Neutrophil (primary cell): ENCODE results near the gene KRTAP21-1.
"Not testable (repeated sequence)": the region's sequence is repeated elsewhere in the genome, so short reads cannot be mapped to it uniquely, and the experiment has no call there.

Experiments used
- H3K27ac ChIP-seq: fragments of 200-600 bp; sonication (generic); 2 replicates; pipeline ENCODE4 v1.5.1; 2016; ENCODE audit warnings: mild to moderate bottlenecking, moderate library complexity
- H3K27me3 ChIP-seq: fragments of 200-600 bp; sonication (generic); 2 replicates; pipeline ENCODE4 v1.6.0; 2016; ENCODE audit warnings: mild to moderate bottlenecking
- H3K36me3 ChIP-seq: fragments of 200-600 bp; sonication (generic); 2 replicates; pipeline ENCODE4 v1.5.1; 2017
- H3K4me1 ChIP-seq, 2 experiments: fragments of 200-600 bp in 1 of 2; sonication (generic) in 1 of 2; 1 replicate in 1 of 2; 2 replicates in 1 of 2; pipeline versions ENCODE4 v1.5.1 to v1.6.1; 2013 to 2016; ENCODE audit warnings: low read depth in 1 of 2, low read length in 1 of 2, mild to moderate bottlenecking in 1 of 2, moderate library complexity in 1 of 2; ENCODE audit not compliant: control insufficient read depth in 1 of 2, insufficient read depth in 1 of 2
- H3K4me3 ChIP-seq, 2 experiments: fragments of 200-600 bp in 1 of 2; sonication (generic) in 1 of 2; 1 replicate in 1 of 2; 2 replicates in 1 of 2; pipeline ENCODE4 v1.5.1; 2013 to 2016; ENCODE audit warnings: low read depth in 1 of 2, low read length in 1 of 2, mild to moderate bottlenecking in 1 of 2, moderate library complexity in 1 of 2
- H3K9me3 ChIP-seq: fragments of 200-600 bp; sonication (generic); 2 replicates; pipeline ENCODE4 v1.5.1; 2016
- TF ChIP-seq, protein P1 (sequence below): fragments of 200-600 bp; sonication (generic); IDR thresholded peaks from 2 replicates; pipeline ENCODE4 v1.5.1; 2016; ENCODE audit warnings: antibody characterized with exemption

Gene KRTAP21-1

DNA sequence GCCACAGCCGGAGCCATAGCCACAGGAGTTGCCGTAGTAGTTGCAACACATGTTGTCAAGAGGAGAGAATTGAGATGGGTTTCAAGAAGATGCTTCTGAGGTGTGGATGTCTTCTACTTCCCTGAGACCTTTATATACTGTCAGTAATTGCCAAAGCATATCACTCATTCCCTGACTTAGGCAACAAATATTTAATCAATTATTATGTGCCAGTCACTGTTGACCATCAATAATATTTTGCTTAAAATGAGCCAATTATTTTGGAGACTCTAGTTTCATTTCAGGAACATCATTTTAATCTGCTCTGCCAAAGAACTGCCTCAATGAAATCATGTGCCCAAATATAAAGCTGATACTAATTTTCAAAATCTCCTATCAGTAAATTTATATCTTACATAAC is at the start of gene KRTAP21-1:
TSS of gene KRTAP21-1 (minus strand) at position 101 of the 400 bp plus-strand sequence. CDS start at position 51, 50 bp downstream.
- H3K27me3 ChIP-seq, H3K4me1 ChIP-seq, H3K9me3 ChIP-seq, H3K4me3 ChIP-seq, H3K36me3 ChIP-seq, H3K27ac ChIP-seq: not testable (repeated sequence)

DNA sequence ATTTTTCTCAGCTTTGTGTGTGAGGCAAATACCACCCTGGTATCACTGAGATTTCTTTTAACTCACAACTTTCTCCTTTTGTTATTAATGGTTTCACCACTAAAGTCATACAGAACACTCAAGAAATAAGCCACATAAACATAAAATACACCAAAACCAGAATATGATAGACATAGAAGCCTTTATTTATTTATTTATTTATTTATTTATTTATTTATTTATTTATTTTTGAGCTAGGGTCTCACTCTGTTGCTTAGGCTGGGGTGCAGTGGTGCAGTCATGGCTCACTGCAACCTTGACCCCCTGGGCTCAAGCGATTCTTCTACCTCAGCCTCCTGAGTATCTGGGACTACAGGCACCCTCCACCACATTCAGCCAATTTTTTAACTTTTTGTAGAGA is 45.4 kb upstream of the KRTAP21-1 start:
- no peaks in the 10 kb centered on the region for H3K4me1 ChIP-seq
- no peaks in the 10 kb centered on the region for H3K27me3 ChIP-seq
- no peak overlapping the region for H3K4me3 ChIP-seq
- H3K9me3 ChIP-seq, result no peaks in the 10 kb centered on the region
- no peaks in the 10 kb centered on the region for H3K36me3 ChIP-seq
- H3K27ac ChIP-seq, result no peak overlapping the region
- TF ChIP-seq, protein P1, sequence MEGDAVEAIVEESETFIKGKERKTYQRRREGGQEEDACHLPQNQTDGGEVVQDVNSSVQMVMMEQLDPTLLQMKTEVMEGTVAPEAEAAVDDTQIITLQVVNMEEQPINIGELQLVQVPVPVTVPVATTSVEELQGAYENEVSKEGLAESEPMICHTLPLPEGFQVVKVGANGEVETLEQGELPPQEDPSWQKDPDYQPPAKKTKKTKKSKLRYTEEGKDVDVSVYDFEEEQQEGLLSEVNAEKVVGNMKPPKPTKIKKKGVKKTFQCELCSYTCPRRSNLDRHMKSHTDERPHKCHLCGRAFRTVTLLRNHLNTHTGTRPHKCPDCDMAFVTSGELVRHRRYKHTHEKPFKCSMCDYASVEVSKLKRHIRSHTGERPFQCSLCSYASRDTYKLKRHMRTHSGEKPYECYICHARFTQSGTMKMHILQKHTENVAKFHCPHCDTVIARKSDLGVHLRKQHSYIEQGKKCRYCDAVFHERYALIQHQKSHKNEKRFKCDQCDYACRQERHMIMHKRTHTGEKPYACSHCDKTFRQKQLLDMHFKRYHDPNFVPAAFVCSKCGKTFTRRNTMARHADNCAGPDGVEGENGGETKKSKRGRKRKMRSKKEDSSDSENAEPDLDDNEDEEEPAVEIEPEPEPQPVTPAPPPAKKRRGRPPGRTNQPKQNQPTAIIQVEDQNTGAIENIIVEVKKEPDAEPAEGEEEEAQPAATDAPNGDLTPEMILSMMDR, result no peak

DNA sequence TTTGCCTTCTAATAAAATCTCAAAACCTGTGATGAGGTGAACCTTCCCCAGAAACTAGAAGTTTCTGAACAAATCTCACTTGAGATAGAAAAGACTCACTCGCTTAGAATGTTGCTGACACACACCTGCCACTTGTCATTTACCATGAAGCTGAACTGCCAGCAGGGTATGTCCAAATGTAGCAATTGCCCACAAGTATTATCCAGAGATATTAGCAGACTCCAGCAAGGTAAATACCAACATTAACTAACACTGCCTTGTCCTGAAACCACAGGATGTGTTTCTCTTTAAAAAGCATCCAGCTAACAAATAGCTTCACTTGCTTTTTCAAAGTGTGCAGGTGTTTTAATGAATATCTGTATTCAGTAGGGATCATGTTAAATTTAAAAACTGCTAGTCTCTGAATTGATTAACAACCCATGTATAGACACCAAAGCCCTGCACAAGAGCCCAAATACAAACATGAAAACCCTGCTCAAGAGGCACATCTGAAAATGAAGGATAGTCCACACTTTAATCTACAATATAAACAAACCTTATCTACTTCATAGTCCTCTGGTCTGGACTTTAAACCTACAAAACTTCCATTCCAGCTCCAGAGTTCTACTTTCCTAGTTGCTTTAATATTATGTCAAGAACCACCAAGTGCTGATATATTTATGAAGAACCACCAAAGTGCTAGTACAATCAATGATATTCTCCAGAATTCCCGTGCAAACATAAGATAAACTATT is 38.5 kb upstream of the KRTAP21-1 start:
- no peaks in the 10 kb centered on the region for H3K27me3 ChIP-seq
- no peaks in the 10 kb centered on the region for H3K4me1 ChIP-seq
- TF ChIP-seq, protein P1, result no peak
- H3K27ac ChIP-seq, result no peak overlapping the region
- H3K9me3 ChIP-seq, result no peaks in the 10 kb centered on the region
- no peak overlapping the region for H3K4me3 ChIP-seq
- H3K36me3 ChIP-seq, result no peaks in the 10 kb centered on the region

DNA sequence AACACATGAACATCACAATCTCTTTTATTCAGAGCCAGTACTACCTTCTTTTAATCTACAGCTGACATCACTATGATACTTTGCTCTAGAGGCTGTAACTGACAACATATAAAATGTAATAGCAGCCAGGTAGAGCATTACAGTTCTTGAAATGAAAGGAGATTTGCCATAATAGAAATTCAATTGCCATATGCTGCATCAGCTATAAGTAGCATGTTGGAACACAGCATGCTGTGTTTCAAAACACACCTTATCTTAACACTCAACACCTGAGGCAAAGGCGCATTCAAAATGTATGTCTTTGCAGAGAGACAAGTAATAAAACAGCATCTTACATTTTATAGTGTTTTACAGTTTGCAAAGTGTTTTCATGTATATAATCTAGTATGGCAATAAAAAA is 24.0 kb upstream of the KRTAP21-1 start:
- no peaks in the 10 kb centered on the region for H3K27me3 ChIP-seq
- no peaks in the 10 kb centered on the region for H3K4me1 ChIP-seq
- no peaks in the 10 kb centered on the region for H3K9me3 ChIP-seq
- no peak overlapping the region for H3K27ac ChIP-seq
- no peak overlapping the region for H3K4me3 ChIP-seq
- no peaks in the 10 kb centered on the region for H3K36me3 ChIP-seq
- TF ChIP-seq, protein P1, result no peak

DNA sequence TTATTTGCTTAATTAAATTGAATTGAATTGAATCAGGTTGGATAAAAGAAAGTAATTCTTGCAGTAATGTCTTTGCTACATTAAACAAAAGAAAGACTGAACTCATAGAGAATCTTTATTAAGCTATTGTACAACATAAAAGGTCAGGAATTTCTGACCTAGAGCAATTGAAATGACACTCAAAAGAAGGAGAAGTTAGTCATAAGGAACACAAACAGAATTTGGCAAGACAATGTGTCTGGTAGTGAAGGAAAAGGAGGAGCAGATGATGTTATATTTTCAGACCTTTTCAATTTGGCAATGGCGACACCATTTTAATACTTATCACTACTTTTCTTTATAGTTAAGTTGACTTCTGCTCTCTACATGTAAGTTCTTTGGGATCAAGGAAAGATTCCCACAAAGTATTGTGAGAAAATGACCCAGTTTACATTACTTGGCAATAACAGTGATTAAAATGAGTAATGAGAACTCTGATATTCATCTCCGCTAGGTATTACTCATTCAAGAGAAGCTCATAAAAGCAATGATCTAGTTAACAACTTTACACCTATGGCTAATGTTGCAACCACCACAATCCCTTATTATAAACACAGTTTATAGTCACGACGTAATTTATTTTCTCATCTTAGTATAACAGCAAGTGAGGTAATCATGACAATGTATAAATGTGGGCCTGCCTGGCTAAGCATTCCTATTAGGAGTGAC is 14.7 kb upstream of the KRTAP21-1 start:
- Histone ChIP-seq H3K36me3 (no peaks in the 10 kb centered on the region), H3K4me3 (no peak overlapping the region), H3K9me3 (no peaks in the 10 kb centered on the region), H3K4me1 (no peaks in the 10 kb centered on the region), H3K27ac (no peak overlapping the region), H3K27me3 (no peaks in the 10 kb centered on the region)
- TF ChIP-seq, protein P1, result no peak

DNA sequence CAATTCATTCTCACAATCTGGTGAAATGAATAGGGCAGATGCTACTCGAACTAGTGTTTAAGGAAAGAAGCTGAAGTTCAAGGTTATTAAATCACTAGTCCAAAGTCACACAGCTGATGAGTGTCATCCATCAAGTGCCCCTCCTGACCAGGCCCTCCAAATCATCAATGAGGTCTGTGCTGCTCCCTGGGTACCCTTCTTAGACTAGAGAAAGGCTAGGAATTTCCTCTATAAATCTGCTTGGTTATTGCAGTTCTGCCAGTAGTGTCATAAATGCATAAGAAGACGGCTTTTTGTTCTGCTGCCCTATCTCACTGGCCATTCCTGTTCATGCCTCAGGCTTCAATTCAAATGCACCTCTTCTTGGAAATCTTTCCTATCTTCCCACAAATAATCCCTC is 5.5 kb upstream of the KRTAP21-1 start:
- H3K4me1 ChIP-seq, result no peaks in the 10 kb centered on the region
- no peak overlapping the region for H3K4me3 ChIP-seq
- TF ChIP-seq, protein P1, result no peak
- no peaks in the 10 kb centered on the region for H3K36me3 ChIP-seq
- H3K27me3 ChIP-seq, result no peaks in the 10 kb centered on the region
- H3K27ac ChIP-seq, result no peak overlapping the region
- H3K9me3 ChIP-seq, result no peaks in the 10 kb centered on the region
